DMS 273 treated with DMSO at 0.1 percent for 48 hours (cell line): ENCODE results near the gene OR4X1.
"Not testable (repeated sequence)": the region's sequence is repeated elsewhere in the genome, so short reads cannot be mapped to it uniquely, and the experiment has no call there.

Experiments
- DNase-seq: peaks from one replicate; lab custom pipeline; 2025; lab: John Stamatoyannopoulos, UW

The OR4X1 gene, protein sequence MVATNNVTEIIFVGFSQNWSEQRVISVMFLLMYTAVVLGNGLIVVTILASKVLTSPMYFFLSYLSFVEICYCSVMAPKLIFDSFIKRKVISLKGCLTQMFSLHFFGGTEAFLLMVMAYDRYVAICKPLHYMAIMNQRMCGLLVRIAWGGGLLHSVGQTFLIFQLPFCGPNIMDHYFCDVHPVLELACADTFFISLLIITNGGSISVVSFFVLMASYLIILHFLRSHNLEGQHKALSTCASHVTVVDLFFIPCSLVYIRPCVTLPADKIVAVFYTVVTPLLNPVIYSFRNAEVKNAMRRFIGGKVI

GRCh38 chr11:48263423-48263911, at the start of gene OR4X1:
Gene OR4X1 (plus strand): TSS chr11:48263861. CDS start chr11:48263861, 0 bp downstream.
- DNase-seq: no peak

DNA sequence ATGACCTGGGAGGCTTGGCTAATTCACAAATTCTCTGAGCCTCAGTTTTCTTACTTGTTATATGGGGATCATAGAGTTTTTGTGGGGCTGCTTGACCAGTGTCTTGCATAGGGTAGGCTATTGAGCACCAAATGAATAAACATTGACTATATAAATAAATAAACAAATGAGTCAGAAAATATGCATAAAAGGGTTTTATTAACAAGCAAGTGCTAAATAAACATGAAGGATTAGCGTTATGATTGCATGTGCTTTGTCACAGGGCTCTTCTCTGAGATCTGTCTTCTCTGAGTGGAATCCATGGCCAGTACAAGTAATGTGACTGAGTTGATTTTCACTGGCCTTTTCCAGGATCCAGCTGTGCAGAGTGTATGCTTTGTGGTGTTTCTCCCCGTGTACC, 47.2 kb upstream of the OR4X1 start, which contains the start of gene OR4B1:
TSS of gene OR4B1 (plus strand) at position 301 of the 400 bp plus-strand sequence. CDS start at position 301, 0 bp downstream.
- DNase-seq: no peak

DNA sequence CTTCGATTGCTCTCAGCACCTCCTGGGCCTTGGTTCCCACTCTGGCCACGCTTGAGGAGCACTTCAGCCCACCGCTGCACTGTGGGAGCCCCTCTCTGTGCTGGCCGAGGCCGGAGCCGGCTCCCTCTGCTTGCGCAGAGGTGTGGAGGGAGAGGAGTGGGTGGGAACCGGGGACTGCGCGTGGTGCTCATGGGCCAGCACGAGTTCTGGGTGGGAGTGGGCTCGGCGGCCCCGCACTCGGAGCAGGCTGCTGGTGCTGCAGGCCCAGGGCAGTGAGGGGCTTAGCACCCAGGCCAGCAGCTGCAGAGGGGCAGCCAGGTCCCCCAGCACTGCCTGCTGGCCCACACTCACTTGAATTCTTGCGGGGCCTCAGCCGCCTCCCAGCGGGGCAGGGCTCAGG, 34.9 kb upstream of the OR4X1 start:
- DNase-seq: no peak

DNA sequence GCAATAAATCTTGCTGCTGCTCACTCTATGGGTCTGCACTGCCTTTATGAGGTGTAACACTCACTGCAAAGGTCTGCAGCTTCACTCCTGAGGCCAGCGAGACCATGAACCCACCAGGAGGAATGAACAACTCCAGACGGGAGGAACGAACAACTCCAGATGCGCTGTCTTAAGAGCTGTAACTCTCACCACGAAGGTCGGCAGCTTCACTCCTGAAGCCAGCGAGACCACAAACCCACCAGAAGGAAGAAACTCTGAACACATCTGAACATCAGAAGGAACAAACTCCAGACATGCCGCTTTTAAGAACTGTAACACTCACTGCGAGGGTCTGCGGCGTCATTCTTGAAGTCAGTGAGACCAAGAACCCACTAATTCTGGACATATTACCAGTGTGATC, 33.6 kb upstream of the OR4X1 start:
- not testable (repeated sequence) for DNase-seq

- no peak for DNase-seq
Observed at GRCh38 chr11:48237727-48238126, 25.9 kb upstream of the OR4X1 start.

DNA sequence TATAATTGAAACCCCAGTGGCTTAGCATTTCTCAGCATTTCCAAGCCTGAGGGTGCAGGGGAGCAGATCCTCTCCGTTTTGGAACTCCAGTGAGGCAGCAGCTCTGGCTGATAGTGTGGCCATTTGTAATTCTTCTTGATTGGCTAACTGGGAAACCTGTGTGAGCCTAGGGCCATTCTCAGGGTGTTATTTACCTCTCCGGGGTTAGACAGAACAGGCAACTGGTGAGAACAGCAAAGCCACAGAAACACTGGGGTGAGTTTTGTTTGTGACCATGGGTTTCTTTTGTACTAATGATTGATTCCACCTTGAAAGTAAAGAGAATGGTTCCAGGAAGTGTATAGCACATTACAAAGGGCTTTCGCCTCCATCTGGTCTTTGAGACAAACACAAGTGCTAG, 21.2 kb upstream of the OR4X1 start:
- no peak for DNase-seq

- DNase-seq: no peak
Observed at GRCh38 chr11:48244804-48245203, 18.9 kb upstream of the OR4X1 start, which contains the start of gene OR4X2. Gene OR4X2 (plus strand): TSS chr11:48245104. CDS start chr11:48245104, 0 bp downstream.

GRCh38 chr11:48248902-48249301, 14.8 kb upstream of the OR4X1 start:
- no peak for DNase-seq

- DNase-seq: no peak
Observed at GRCh38 chr11:48261600-48261999, 2.1 kb upstream of the OR4X1 start.

DNA sequence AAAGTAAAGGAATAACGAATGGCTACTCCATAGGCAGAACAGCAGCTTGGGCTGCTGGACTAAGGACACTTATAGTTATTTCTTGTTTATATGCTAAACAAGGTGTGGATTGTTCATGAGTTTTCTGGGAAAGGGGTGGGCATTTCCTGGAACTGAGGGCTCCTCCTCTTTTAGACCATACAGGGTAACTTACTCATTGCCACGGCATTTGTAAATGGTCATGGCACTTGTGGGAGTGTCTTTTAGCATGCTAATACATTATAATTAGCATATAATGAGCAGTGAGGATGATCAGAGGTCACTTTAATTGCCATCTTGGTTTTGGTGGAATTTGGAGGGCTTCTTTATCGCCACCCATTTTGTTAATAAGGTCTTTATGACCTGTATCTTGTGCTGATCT, 7.0 kb downstream of the OR4X1 start:
- DNase-seq: no peak

DNA sequence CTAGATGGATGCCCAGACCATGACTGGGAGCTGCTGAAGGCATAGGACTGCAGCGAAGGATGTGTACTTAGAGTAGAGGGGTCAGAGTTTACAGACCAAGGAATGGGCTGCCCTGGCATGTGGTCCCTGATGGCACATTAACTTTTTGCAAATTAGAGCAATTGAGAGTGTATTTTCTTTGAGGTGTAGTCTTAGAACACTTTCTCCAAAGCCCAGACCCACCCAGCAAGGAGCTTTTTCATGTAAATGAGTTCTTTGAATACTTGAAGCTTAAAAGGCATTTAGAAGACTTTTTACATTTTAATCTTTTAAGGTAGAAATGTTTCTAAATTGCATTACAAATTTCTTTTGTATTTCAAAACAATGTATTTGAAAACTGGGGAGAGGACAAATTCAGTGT, 8.9 kb downstream of the OR4X1 start:
- DNase-seq: no peak

- DNase-seq: no peak
Observed at GRCh38 chr11:48305923-48306322, 42.3 kb downstream of the OR4X1 start, which contains the start of gene OR4S1. Gene OR4S1 (plus strand): TSS chr11:48306223. CDS start chr11:48306223, 0 bp downstream.

- no peak for DNase-seq
Observed at GRCh38 chr11:48307760-48308386, 44.2 kb downstream of the OR4X1 start.

- DNase-seq: not testable (repeated sequence)
Observed at GRCh38 chr11:48313590-48313989, 49.9 kb downstream of the OR4X1 start.
